ENCODE measurements around the gene TIMP4. TPM values are rescaled to one million over a fixed set of nuclear protein-coding genes. Genes with fewer than 3 reads are reported as not detected.

Gene TIMP4
- total and polyA plus RNA-seq, 4 donors = 0.36 to 1.7 (median 0.76) TPM

- no peak for TF ChIP-seq HNF4G (IDR thresholded peaks at IDR 0.05)
- TF ChIP-seq GABPA (IDR thresholded peaks at IDR 0.05 in 1 of 2, conservative IDR thresholded peaks at IDR 0.05 in 1 of 2) = no peak
- no peak for TF ChIP-seq FOXA1 (IDR thresholded peaks at IDR 0.05)
- TF ChIP-seq FOXA2 (IDR thresholded peaks at IDR 0.05) = no peak
Measured at GRCh38 chr3:12186046-12186445, 27.3 kb upstream of the TIMP4 start (continued).

GRCh38 chr3:12185172-12185710 lies 26.5 kb upstream of the TIMP4 start:
- Histone ChIP-seq H3K9ac (ENCODE audit: low read depth in 1 of 2, low read length in 2 of 2) (no peak overlapping the region), H3K9me3 (ENCODE audit: control insufficient read depth in 4 of 4, low read length in 3 of 4) (no peaks in the 10 kb centered on the region), H3K27ac (ENCODE audit: low read depth in 1 of 2, low read length in 2 of 2) (no peak overlapping the region), H3K36me3 (ENCODE audit: control insufficient read depth in 4 of 4, insufficient read depth in 3 of 4, low read depth in 1 of 4, low read length in 3 of 4) (no peaks in the 10 kb centered on the region), H3K4me1 (ENCODE audit: control insufficient read depth in 4 of 4, insufficient read depth in 4 of 4, low read length in 3 of 4) (peaks cover 0 to 2% (median 0%) of the 10 kb centered on the region in 4 donors), H3K27me3 (ENCODE audit: control insufficient read depth in 4 of 4, insufficient read depth in 4 of 4, low read length in 3 of 4) (no peaks in the 10 kb centered on the region), H3K4me3 (ENCODE audit: low read depth in 1 of 3, low read length in 3 of 3) (no peak overlapping the region)
- TF ChIP-seq EGR1 (IDR thresholded peaks at IDR 0.05; ENCODE audit: low read depth in 2 of 2) = no peak
- no peak for TF ChIP-seq RXRA (IDR thresholded peaks at IDR 0.05)
- TF ChIP-seq RAD21 (IDR thresholded peaks at IDR 0.05) = no peak
- TF ChIP-seq NR2F2 (IDR thresholded peaks at IDR 0.05) = no peak
- TF ChIP-seq HNF4G (IDR thresholded peaks at IDR 0.05) = no peak
- TF ChIP-seq ZBTB33 (IDR thresholded peaks at IDR 0.05) = no peak
- no peak for TF ChIP-seq CTCF (IDR thresholded peaks at IDR 0.05; ENCODE audit: low read depth, low read length, missing input control)
- no peak for TF ChIP-seq REST (IDR thresholded peaks at IDR 0.05)
- no peak for TF ChIP-seq MAX (IDR thresholded peaks at IDR 0.05)
- no peak for TF ChIP-seq ATF3 (IDR thresholded peaks at IDR 0.05)
- 93% methylated on average over 5 of the region's 5 CpGs for WGBS
- DNase-seq (ENCODE audit: low spot score) = no peak

Measured in liver (tissue), 9 donors.